Measurements from ENCODE around the gene DENND5B. TPM values are rescaled to one million over a fixed set of nuclear protein-coding genes. Genes with fewer than 3 reads are reported as not detected.

Gene DENND5B
- total and polyA plus RNA-seq, 2 of the 4 experiments (the other 2 are of a cell fraction) = 5.5 to 13.4 TPM

- TF ChIP-seq NFE2L2 (IDR thresholded peaks at IDR 0.05; ENCODE audit: low read depth, low read length) (no peak), RCOR1 (IDR thresholded peaks at IDR 0.05; ENCODE audit: insufficient replicate concordance, low read length) (no peak), RAD21 (IDR thresholded peaks at IDR 0.05; ENCODE audit: low read length) (no peak), ELK1 (IDR thresholded peaks at IDR 0.05; ENCODE audit: borderline replicate concordance, low read depth, low read length) (no peak), MAFK (IDR thresholded peaks at IDR 0.05; ENCODE audit: low read depth, low read length) (no peak), MAZ (IDR thresholded peaks at IDR 0.05; ENCODE audit: borderline replicate concordance, low read depth, low read length) (no peak), MXI1 (IDR thresholded peaks at IDR 0.05; ENCODE audit: borderline replicate concordance, low read depth, low read length) (no peak), CEBPB (IDR thresholded peaks at IDR 0.05; ENCODE audit: low read depth, low read length) (no peak), SMC3 (IDR thresholded peaks at IDR 0.05; ENCODE audit: low read depth, low read length) (no peak), FOS (IDR thresholded peaks at IDR 0.05; ENCODE audit: low read depth, low read length) (no peak), RFX5 (IDR thresholded peaks at IDR 0.05; ENCODE audit: low read depth, low read length) (no peak), POLR2A (IDR thresholded peaks at IDR 0.05; ENCODE audit: low read depth, low read length) (no peak)
- TF ChIP-seq, protein P1, sequence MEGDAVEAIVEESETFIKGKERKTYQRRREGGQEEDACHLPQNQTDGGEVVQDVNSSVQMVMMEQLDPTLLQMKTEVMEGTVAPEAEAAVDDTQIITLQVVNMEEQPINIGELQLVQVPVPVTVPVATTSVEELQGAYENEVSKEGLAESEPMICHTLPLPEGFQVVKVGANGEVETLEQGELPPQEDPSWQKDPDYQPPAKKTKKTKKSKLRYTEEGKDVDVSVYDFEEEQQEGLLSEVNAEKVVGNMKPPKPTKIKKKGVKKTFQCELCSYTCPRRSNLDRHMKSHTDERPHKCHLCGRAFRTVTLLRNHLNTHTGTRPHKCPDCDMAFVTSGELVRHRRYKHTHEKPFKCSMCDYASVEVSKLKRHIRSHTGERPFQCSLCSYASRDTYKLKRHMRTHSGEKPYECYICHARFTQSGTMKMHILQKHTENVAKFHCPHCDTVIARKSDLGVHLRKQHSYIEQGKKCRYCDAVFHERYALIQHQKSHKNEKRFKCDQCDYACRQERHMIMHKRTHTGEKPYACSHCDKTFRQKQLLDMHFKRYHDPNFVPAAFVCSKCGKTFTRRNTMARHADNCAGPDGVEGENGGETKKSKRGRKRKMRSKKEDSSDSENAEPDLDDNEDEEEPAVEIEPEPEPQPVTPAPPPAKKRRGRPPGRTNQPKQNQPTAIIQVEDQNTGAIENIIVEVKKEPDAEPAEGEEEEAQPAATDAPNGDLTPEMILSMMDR (conservative IDR thresholded peaks at IDR 0.05; ENCODE audit: low read depth, low read length) = no peak
- TF ChIP-seq, protein P2, sequence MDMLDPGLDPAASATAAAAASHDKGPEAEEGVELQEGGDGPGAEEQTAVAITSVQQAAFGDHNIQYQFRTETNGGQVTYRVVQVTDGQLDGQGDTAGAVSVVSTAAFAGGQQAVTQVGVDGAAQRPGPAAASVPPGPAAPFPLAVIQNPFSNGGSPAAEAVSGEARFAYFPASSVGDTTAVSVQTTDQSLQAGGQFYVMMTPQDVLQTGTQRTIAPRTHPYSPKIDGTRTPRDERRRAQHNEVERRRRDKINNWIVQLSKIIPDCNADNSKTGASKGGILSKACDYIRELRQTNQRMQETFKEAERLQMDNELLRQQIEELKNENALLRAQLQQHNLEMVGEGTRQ (IDR thresholded peaks at IDR 0.05; ENCODE audit: low read depth, low read length) = no peak
- Histone ChIP-seq H2AFZ (replicated peaks; ENCODE audit: low read length, poor library complexity) (no peak overlapping the region), H2AK5ac (ENCODE audit: low read depth, low read length) (no peak overlapping the region), H4K5ac (ENCODE audit: low read depth, low read length) (no peak overlapping the region; the same call in 1 of the 2 replicates), H3K9ac (ENCODE audit: low read depth, low read length) (no peak overlapping the region), H3K14ac (replicated peaks; ENCODE audit: low read depth, low read length) (no peak overlapping the region), H3K36me3 (ENCODE audit: control insufficient read depth, insufficient read depth, low read length) (no peaks in the 10 kb centered on the region), H2BK120ac (ENCODE audit: low read depth, low read length) (peak overlapping the region; percentile 20; the same call in 1 of the 2 replicates), H3K27ac (ENCODE audit: insufficient read depth, low read length) (no peak overlapping the region), H3K23ac (ENCODE audit: low read depth, low read length) (no peak overlapping the region), H3K4me2 (ENCODE audit: low read depth, low read length) (no peak overlapping the region), H3K4me3 (ENCODE audit: insufficient read depth, low read depth, low read length) (no peak overlapping the region), H3K79me1 (ENCODE audit: low read depth in 1 of 2, low read length in 2 of 2) (peaks cover 5 to 20% of the 10 kb centered on the region in 2 experiments; a peak in 2 of 4 replicates), H2BK15ac (ENCODE audit: low read depth, low read length) (peak overlapping the region; percentile 49; the same call in 1 of the 3 replicates), H2BK20ac (ENCODE audit: low read depth, low read length) (no peak overlapping the region), H3K4ac (ENCODE audit: low read depth, low read length) (no peak overlapping the region; the same call in 1 of the 2 replicates), H3K4me1 (ENCODE audit: control insufficient read depth, insufficient read depth, low read length) (peaks cover 12% of the 10 kb centered on the region), H4K8ac (ENCODE audit: low read depth in 2 of 2, low read length in 2 of 2) (no peak overlapping the region), H4K20me1 (ENCODE audit: insufficient read depth, low read length) (no peaks in the 10 kb centered on the region), H4K91ac (ENCODE audit: insufficient read depth, low read depth, low read length) (no peak overlapping the region), H3K9me3 (ENCODE audit: control insufficient read depth, insufficient read depth, low read length) (no peaks in the 10 kb centered on the region), H3K27me3 (ENCODE audit: control insufficient read depth, insufficient read depth, low read length) (no peaks in the 10 kb centered on the region), H3K18ac (ENCODE audit: low read depth, low read length) (no peak overlapping the region), H3K56ac (ENCODE audit: extremely low read depth, insufficient read depth, low read length) (no peak overlapping the region), H2AK9ac (replicated peaks; ENCODE audit: low read depth, low read length, poor library complexity) (no peak overlapping the region), H3K9me1 (ENCODE audit: insufficient read depth, low read length) (peaks cover 7% of the 10 kb centered on the region; the same call in 1 of the 2 replicates), H2BK5ac (ENCODE audit: low read depth, low read length, poor library complexity, severe bottlenecking) (no peak overlapping the region)
- ChIA-PET POLR2A (ENCODE audit: unreplicated experiment) (no interaction called here), CTCF (interaction anchor here (0.7 kb wide), 1 partner anchor 1265 kb away, joined by 4 read pairs; no protein-coding TSS in a partner anchor)
- ATAC-seq (ENCODE audit: low read depth) (no peak), DNase-seq (no peak)
- in situ Hi-C loops (cut with MboI; ENCODE audit: low sequenced_read_pairs) (loop anchor here (5.0 kb wide), 1 partner anchor 37 kb away; no protein-coding TSS in a partner anchor), dilution Hi-C loops (cut with HindIII; ENCODE audit: low sequenced_read_pairs, unreplicated experiment) (no loop called here), intact Hi-C loops (cut with micrococcal nuclease) (no loop called here)
- BruUV-seq (replicated peaks) = no TSS peak
- no CpG with 5 or more reads among the region's 2 CpGs for WGBS, 2 experiments (ENCODE audit: extremely low coverage in 2 of 2, insufficient read length in 1 of 2)
These were observed 96.5 kb downstream of the DENND5B start for GRCh38 chr12:31494455-31494854.

Data from IMR-90 (cell line).